Right lobe of liver (tissue), 4 donors: ENCODE data around the gene HECW1.

Experiments used
- CTCF ChIP-seq, 4 donors: fragments of 200-600 bp in 3 of 4; fragments of 450-650 bp in 1 of 4; IDR thresholded peaks; one replicate each; pipeline versions ENCODE4 v1.5.1 to v1.8.0; 2016 to 2022; ENCODE audit warnings: antibody characterized with exemption in 4 of 4, mild to moderate bottlenecking in 2 of 4
- POLR2A ChIP-seq: fragments of 450-650 bp; IDR thresholded peaks from one replicate; pipeline ENCODE4 v1.6.1; 2017; ENCODE audit warnings: antibody characterized with exemption, mild to moderate bottlenecking
- donor health status: DM: no; HTN: no; CAD: no.
- donor health status: DM: no; HTN: no; CAD: no.
- donor health status: DM: no; HTN: yes; CAD: no.

GRCh38 chr7:43164757-43165156, 52.3 kb downstream of the HECW1 start:
- TF ChIP-seq CTCF (IDR thresholded peaks at IDR 0.05) (no peak), POLR2A (no peak)
